Measurements from ENCODE around the gene ZNRF3.
A peak's percentile ranks its signal among the peaks of the same experiment; 100 is the strongest.
"Not testable (repeated sequence)": the region's sequence is repeated elsewhere in the genome, so short reads cannot be mapped to it uniquely, and the experiment has no call there.

The ZNRF3 gene

DNA sequence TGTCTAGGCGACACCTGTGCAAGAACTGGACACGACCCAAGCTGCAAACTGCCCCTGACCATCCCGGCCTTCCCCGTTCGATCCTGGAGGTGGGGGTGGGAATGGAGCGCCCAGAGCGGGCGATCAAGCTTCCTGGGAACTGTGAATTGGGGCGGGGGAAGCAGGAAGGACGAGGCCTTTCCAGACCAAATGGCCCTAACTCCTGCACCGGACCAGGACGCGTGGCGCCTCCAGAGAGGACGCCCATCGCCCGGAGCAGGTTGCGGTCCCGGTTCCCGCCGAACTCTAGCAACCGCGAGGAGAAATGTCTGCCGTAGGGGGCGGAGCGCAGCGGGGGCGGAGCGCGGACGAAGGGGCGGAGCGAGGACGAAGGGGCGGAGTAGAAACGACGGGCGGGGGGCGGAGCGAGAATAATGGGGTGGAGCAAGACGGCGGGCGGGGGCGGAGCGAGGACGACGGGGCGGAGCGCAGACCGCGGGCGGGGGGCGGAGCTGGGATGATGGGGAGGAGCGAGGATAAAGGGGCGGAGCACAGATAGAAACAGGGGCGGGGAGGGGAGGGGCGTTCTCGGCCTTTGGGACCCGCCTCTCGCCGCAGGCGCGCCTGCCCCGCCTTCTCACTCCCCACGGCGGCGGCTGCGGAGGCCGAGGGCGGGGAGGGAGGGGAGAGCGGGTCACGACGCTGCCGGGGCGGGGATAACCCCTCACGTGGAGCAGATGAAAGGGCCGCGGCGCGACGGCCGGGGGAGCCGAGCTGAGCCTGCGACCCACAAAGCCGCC, at the start of gene ZNRF3:
TSS of gene ZNRF3 (plus strand) at position 695 of the 779 bp plus-strand sequence. CDS start 195 bp downstream, outside the sequence.
- peak; percentile 96 for DNase-seq

GRCh38 chr22:28835630-28836189, 47.7 kb upstream of the ZNRF3 start:
- no peak for DNase-seq

- DNase-seq, result no peak
Observed at GRCh38 chr22:28837640-28838039, 45.7 kb upstream of the ZNRF3 start.

DNA sequence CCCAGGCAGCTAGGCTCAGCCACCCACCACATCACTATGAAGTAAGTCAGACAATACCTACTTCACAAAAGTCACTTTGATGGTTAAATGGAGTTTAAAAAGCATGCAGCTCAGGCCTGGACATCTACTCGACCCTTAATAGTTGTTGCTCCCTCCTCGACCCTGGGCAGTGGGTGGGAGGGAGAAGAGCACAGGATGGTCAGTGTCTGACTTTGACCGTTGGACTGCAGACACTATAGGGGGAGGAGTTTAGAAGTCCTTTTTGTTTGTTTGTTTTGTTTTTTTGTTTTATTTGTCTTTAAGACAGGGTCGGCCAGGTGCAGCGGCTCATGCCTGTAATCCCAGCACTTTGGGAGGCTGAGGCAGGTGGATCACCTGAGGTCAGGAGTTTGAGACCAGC, 44.4 kb upstream of the ZNRF3 start:
- DNase-seq, result no peak

DNA sequence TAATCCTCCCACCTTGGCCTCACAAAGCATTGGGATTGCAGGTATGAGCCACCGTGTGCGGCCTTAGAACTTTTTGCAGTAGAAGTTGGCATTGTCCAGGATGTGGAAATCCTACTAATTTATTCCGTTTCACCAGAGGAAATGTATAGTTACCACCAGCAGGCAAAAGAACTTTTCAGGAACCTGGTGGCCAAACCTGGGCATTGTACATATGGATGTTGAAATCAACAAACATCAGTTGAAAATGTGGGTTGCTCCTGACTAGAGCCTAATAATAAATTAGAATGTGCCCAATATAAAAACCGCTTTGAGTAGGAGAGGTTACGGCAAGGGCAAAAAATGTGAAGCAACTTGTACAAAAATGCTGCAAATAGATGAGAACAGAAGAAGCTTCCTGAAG, 42.3 kb upstream of the ZNRF3 start:
- no peak for DNase-seq

- DNase-seq, result no peak
Observed at GRCh38 chr22:28843633-28844032, 39.7 kb upstream of the ZNRF3 start.

GRCh38 chr22:28844277-28844676, 39.1 kb upstream of the ZNRF3 start:
- DNase-seq, result not testable (repeated sequence)

GRCh38 chr22:28846994-28847393, 36.4 kb upstream of the ZNRF3 start:
- DNase-seq, result no peak

DNA sequence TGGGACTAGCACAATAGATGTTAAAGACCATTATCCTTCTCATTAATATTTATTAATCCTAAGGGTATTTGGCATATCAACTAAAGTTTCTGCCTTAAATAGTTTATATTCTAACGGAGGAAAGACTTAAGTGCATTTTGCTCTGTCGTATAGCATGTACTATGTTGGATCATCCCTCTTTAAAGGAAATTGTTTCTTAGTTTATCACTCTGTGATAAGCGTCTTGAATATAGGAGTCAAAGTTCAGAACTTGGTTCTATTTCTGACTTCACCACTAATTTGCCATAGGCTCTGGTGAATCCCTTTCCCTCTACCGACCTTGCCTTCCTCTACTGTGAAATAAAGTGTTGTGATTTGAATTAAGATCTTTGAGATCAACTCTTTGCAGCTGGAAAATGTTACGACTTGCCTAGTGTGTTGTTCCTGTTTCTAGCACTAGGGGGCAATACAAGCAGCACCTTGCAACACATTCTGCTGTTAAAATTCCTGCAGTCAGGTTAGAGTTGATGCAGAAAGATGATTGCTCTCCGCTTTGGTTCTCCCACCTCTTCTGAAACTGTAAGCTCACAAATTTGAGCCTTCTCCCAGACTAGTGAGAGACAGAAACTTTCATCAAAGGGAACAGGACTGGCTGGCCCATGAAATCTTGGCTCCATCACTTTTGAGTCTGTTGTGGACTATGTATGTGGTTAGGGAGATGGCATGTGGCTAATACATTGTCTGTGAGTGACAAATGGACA, 27.8 kb upstream of the ZNRF3 start:
- DNase-seq, result peak; percentile 66

- no peak for DNase-seq
Observed at GRCh38 chr22:28856095-28856455, 27.3 kb upstream of the ZNRF3 start.

GRCh38 chr22:28857288-28857687, 26.1 kb upstream of the ZNRF3 start:
- no peak for DNase-seq

- no peak for DNase-seq
Observed at GRCh38 chr22:28864878-28865596, 18.3 kb upstream of the ZNRF3 start.

- no peak for DNase-seq
Observed at GRCh38 chr22:28867191-28867590, 16.2 kb upstream of the ZNRF3 start.

GRCh38 chr22:28868389-28868788, 15.0 kb upstream of the ZNRF3 start:
- DNase-seq, result not testable (repeated sequence)

DNA sequence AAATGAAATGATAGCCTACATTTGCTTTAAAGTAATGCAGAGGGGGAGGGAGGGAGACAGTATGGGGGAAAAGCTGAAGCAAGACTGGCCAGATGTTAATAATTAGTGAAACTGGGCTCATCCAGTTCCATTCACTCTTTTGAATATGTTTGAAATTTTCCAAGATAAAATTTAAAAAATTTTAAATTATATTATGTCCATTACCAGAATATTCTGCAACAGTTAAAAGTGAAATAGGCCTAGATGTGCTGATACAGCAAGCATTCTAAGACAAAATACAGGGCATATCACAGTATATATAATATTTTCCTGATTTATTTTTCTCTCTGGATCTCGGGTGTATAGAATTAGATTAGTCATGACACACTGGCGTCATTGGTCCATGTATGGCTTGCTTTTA, 13.6 kb upstream of the ZNRF3 start:
- no peak for DNase-seq

DNA sequence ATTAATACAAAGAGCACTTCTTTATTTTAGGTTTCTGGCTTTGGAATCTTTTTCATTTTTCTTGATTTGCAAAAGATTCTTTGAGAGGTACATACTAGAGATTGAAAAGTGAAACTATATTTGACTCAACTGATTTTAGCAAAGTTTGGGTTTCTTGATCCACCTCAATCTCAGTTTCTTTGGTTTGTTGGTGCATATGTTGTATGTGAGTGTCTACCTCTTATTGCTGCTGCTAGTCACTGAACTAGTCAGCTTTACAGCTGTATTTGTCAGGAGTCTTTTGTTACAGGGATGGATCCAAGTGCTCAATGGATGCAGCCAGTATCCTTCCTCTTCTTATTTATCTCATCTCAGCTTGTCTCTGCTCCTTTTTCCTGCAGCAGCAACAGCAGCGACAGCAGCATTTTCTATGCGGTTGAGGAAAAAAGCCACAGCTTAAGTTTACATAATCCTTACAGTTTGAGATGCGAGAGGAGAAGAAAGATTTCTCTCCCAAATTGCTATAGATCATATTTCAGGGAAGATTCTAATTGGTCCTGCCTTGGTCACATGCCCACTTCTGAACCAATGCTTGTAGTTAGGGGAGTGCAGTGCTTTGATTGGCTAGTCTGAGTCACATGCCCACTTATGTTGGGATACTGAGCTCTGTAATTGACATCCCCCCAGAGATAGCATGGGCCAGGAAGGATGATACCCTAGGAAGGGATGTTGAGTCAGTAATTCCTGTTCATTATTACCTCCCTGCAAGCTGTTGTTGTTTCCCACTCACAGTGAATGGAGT, 10.0 kb upstream of the ZNRF3 start:
- no peak for DNase-seq

- DNase-seq, result no peak
Observed at GRCh38 chr22:28874061-28874460, 9.3 kb upstream of the ZNRF3 start.

DNA sequence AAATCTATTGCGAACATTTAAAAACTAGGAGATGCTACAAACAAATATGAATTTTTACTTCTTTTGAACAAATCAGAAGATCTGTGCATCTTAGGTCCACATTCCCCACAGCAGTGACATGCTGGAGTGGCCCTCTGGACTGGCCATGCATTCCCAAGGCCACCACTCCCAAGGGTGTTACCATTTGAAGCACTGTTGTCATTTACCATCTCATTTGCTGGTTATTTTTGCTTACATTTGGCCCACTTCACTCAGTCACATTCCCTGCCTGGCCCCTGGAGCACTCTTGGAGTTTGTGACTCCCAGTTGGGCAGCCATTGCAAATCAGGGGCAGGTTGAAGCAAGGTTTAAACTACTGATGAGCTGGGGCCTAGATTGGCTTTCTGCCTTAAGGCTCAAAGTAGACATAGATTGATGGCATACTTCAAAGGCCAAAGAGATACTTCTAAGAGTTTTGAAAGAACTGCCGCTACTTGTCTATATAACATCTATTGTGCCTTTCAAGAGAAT, 8.5 kb upstream of the ZNRF3 start:
- DNase-seq, result no peak

DNA sequence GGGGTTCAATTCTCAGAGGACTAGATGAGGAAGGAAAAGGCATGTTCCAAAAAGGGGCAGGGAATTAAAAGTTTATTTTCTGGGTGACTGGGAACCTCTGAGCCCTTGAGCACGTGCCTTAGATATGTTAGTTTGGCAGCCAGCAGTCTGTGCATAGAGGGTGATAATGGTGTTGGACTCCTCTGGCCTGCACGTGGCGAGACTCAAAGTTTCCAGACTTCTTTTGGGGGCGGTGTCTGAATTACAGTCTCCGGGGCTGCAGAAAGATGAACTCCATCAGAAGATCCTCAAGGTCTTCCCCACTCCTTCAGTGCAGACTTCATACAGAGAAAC, 861 bp upstream of the ZNRF3 start:
- DNase-seq, result no peak

GRCh38 chr22:28883657-28883916, 215 bp downstream of the ZNRF3 start:
- DNase-seq, result no peak

DNA sequence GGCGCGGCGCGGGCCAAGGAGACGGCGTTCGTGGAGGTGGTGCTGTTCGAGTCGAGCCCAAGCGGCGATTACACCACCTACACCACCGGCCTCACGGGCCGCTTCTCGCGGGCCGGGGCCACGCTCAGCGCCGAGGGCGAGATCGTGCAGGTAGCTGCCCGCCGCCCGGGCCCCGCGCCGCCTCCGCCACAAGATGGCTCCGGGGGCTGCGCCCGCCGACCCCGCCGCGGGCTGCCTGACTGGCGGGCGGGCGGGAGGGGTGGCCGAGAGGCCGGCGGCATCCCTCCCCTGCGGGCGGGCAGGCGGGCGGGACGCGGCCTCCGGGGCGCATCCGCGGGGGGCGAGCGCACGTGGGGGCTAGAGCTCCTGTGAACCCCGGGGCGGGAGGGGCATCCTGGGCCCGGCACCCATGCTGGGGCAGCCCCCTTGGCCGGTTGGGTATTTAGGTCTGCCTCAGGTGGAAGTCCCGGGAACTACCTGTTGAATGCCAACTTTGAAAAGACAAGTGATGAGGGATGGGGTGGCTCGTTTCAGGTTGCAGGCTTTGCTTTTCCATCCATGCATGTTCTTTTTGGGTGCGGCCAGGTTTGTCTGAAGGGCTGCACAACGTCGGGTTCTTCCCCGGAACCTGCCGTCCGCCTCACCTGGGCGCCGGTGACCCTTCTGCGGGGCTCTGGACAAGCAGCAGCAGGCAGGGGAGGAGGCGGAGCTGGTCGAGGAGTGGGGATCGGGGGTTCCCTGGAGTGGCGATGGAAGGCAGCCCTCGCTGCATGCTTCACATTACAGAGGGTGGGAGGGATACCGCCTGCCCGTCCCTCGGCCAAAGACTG, 760 bp downstream of the ZNRF3 start:
- DNase-seq, result peak; percentile 74
